GM12878 (cell line): Measurements from ENCODE around the gene FUT8. TPM values are rescaled to one million over a fixed set of nuclear protein-coding genes. Genes with fewer than 3 reads are reported as not detected.

Source experiments
- ATAC-seq: fragments of 200-7000 bp; cut with Tn5 transposase; 3 replicates; pipeline ENCODE4 v1.9.1; 2020; ENCODE audit warnings: mild to moderate bottlenecking, moderate library complexity
- BruUV-seq: library from RNA; stranded (reverse); fragments of 400-500 nt; replicated peaks from 2 replicates; lab custom pipeline; 2021; lab: Mats Ljungman, UMichigan
- CTCF ChIA-PET: fragments of 300-600 bp; sonication (Branson Sonifier 250); formaldehyde crosslinking; extraction: SDS; loops from one replicate; lab custom pipeline; 2021; ENCODE audit warnings: inconsistent platforms; lab: Yijun Ruan, JAX
- POLR2A ChIA-PET: fragments of 350-600 bp; formaldehyde crosslinking; extraction: SDS; loops from one replicate; lab custom pipeline; 2021; ENCODE audit warnings: inconsistent platforms; lab: Charles Lee
- RAD21 ChIA-PET: fragments of 300-600 bp; sonication (Branson Sonifier 250); formaldehyde crosslinking; loops from one replicate; lab custom pipeline; 2023; ENCODE audit warnings: antibody characterized with exemption; ENCODE audit not compliant: unreplicated experiment; lab: Charles Lee
- SMC1A ChIA-PET: fragments of 300-600 bp; sonication (Branson Sonifier 250); formaldehyde crosslinking; loops from one replicate; lab custom pipeline; 2023; ENCODE audit not compliant: unreplicated experiment, uncharacterized antibody; lab: Charles Lee
- DNase-seq: peaks from one replicate; pipeline ENCODE4 v3.0.0-alpha.2; 2011; ENCODE audit warnings: low read depth, low spot score
- FAIRE-seq: peaks from 3 replicates; lab custom pipeline; 2011; peaks lifted over from hg19 to GRCh38; lab: Jason Lieb, UNC
- H2AFZ ChIP-seq: 2 replicates; pipeline ENCODE4 v1.6.0; 2011; ENCODE audit warnings: low read depth, low read length, control low read depth; ENCODE audit not compliant: control insufficient read depth
- H3K27ac ChIP-seq: 2 replicates; pipeline ENCODE4 v1.5.1; 2011; ENCODE audit warnings: control low read depth; ENCODE audit not compliant: control insufficient read depth, insufficient read depth
- H3K27me3 ChIP-seq, 2 experiments: replicated peaks in 1 of 2; 2 replicates each; pipeline versions ENCODE4 v1.6.0 to v1.6.1; 2011; ENCODE audit warnings: low read length in 1 of 2; ENCODE audit not compliant: control insufficient read depth in 2 of 2, insufficient read depth in 2 of 2
- H3K36me3 ChIP-seq, 2 experiments: 2 replicates each; pipeline ENCODE4 v1.5.1; 2011; ENCODE audit warnings: low read length in 1 of 2; ENCODE audit not compliant: control insufficient read depth in 2 of 2, insufficient read depth in 2 of 2
- H3K4me1 ChIP-seq: 2 replicates; pipeline ENCODE4 v1.6.1; 2011; ENCODE audit warnings: mild to moderate bottlenecking, low read length, moderate library complexity, mixed read lengths; ENCODE audit not compliant: control insufficient read depth, insufficient read depth
- H3K4me2 ChIP-seq: 2 replicates; pipeline ENCODE4 v1.6.0; 2011; ENCODE audit warnings: control low read depth; ENCODE audit not compliant: control insufficient read depth, insufficient read depth
- H3K4me3 ChIP-seq: fragments of 200-600 bp; sonication (generic); 2 replicates; pipeline ENCODE4 v1.5.1; 2016
- H3K79me2 ChIP-seq: 2 replicates; pipeline ENCODE4 v1.6.0; 2011; ENCODE audit warnings: low read length; ENCODE audit not compliant: control insufficient read depth, insufficient read depth
- H3K9ac ChIP-seq: 2 replicates; pipeline ENCODE4 v1.8.0; 2011; ENCODE audit warnings: low read length, control low read depth, mixed read lengths; ENCODE audit not compliant: control insufficient read depth, insufficient read depth
- H3K9me3 ChIP-seq: replicated peaks from 3 replicates; pipeline ENCODE4 v1.5.1; 2011; ENCODE audit warnings: mild to moderate bottlenecking, low read length; ENCODE audit not compliant: control insufficient read depth, insufficient read depth
- H4K20me1 ChIP-seq: 2 replicates; pipeline ENCODE4 v1.6.0; 2011; ENCODE audit not compliant: control insufficient read depth, insufficient read depth
- ASH2L ChIP-seq: fragments of 300-600, 200-600 bp; sonication (generic); IDR thresholded peaks from 2 replicates; pipeline ENCODE4 v1.6.1; 2017; ENCODE audit warnings: low read depth, mild to moderate bottlenecking, borderline replicate concordance
- BMI1 ChIP-seq: fragments of 450-650 bp; IDR thresholded peaks from 2 replicates; pipeline ENCODE4 v1.6.1; 2016; ENCODE audit warnings: mild to moderate bottlenecking, moderate library complexity, borderline replicate concordance
- CEBPB ChIP-seq, 2 experiments: fragments of 150-350 bp in 1 of 2; IDR thresholded peaks; 2 replicates each; pipeline ENCODE4 v1.6.1; 2012 to 2014; ENCODE audit warnings: low read depth in 2 of 2, low read length in 2 of 2, borderline replicate concordance in 1 of 2, inconsistent platforms in 1 of 2
- CUX1 ChIP-seq: IDR thresholded peaks from 2 replicates; pipeline ENCODE4 v1.6.1; 2012; ENCODE audit warnings: improper control_type of control experiment, low read depth, low read length; ENCODE audit not compliant: insufficient replicate concordance
- RBBP5 ChIP-seq: fragments of 200-600 bp; sonication (generic); conservative IDR thresholded peaks from 2 replicates; pipeline ENCODE4 v1.6.1; 2016
- SKIL ChIP-seq: fragments of 450-650 bp; IDR thresholded peaks from 2 replicates; pipeline ENCODE4 v1.6.1; 2017; ENCODE audit warnings: mild to moderate bottlenecking, low read depth, inconsistent platforms; ENCODE audit not compliant: poor library complexity, severe bottlenecking
- SUZ12 ChIP-seq: fragments of 200-600 bp; sonication (generic); IDR thresholded peaks from one replicate; pipeline ENCODE4 v1.6.1; 2018; ENCODE audit warnings: antibody characterized with exemption, mild to moderate bottlenecking; ENCODE audit not compliant: unreplicated experiment
- USF1 ChIP-seq: IDR thresholded peaks from 2 replicates; pipeline ENCODE4 v1.6.1; 2011; ENCODE audit warnings: borderline replicate concordance, low read depth, mild to moderate bottlenecking, moderate library complexity, mixed read lengths, low read length; ENCODE audit not compliant: insufficient read depth; ENCODE audit errors: extremely low read length
- WGBS: methylation state at CpG from one replicate; pipeline ENCODE4 v1.1.6; 2016; ENCODE audit warnings: low lambda C conversion rate; ENCODE audit not compliant: insufficient replicate concordance, insufficient coverage; ENCODE audit errors: missing lambda C conversion rate; 5-methylcytosine and 5-hydroxymethylcytosine counted together
- in situ Hi-C: fragments of 300-500 bp; cut with MboI; formaldehyde crosslinking; loops from 9 replicates; pipeline ENCODE4 v1.14.3; 2018; ENCODE audit warnings: mixed read lengths
- intact Hi-C: fragments of 100-400 bp; cut with micrococcal nuclease; formaldehyde crosslinking; loops from one replicate; pipeline ENCODE4 v1.14.2; 2022; ENCODE audit not compliant: unreplicated experiment
- polyA plus RNA-seq, 11 experiments: library from polyadenylated mRNA; depleted of rRNA in 4 of 11; unstranded in 6 of 11; stranded (reverse) in 5 of 11; fragments of >200 nt; fragmentation: Nextera tagmentation in 4 of 11; fragmentation: Illumina TruSeq in 1 of 11; extraction: Ambion mirVana in 4 of 11; extraction: Trizol in 1 of 11; gene quantifications; 1 replicate in 1 of 11; 2 replicates in 10 of 11; pipeline versions ENCODE4 v1.2.1 to v1.2.3, GENCODE V29; 2011 to 2016; ENCODE audit warnings: inconsistent platforms in 2 of 11, missing spikeins in 2 of 11, low read depth in 1 of 11
- total RNA-seq, 4 experiments: library from RNA; depleted of rRNA in 3 of 4; stranded (reverse); fragments of >200 nt in 3 of 4; fragmentation: Illumina TruSeq in 1 of 4; extraction: Trizol in 1 of 4; gene quantifications; 2 replicates each; pipeline versions ENCODE4 v1.2.1 to v1.2.3, GENCODE V29; 2013 to 2021
- TF ChIP-seq, protein P1 (sequence below): fragments of 150-350 bp; IDR thresholded peaks from 2 replicates; pipeline ENCODE4 v1.6.1; 2016; ENCODE audit warnings: low read depth, low read length

FUT8 gene
- total and polyA plus RNA-seq, 10 of the 15 experiments (the other 5 are each of a cell fraction or from before 2014, with no cell fraction given), result 21.3 to 106 (median 66.3) TPM

DNA sequence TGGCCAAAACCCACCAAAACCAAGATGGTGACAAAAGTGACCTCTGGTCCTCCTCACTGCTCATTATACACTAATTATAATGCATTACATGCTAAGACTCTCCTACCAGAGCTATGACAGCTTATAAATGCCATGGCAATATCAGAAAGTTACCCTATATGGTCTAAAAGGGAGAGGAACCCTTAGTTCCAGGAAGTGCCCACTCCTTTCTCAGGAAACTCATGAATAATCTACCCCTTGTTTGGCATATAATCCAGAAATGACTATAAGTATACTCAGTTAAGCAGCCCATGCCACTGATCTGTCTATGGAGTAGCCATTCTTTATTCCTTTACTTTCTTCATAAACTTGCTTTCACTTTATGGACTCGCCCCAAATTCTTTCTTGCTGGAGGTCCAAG lies 43.0 kb upstream of the FUT8 start:
- POLR2A ChIA-PET, result no interaction called here
- in situ Hi-C loops (no loop called here), intact Hi-C loops (no loop called here)
- DNase-seq (no peak), FAIRE-seq (no peak), ATAC-seq (no peak)
- WGBS, result 61% methylated on average over 1 of the region's 1 CpG
- Histone ChIP-seq H4K20me1 (no peaks in the 10 kb centered on the region), H3K27me3 (no peaks in the 10 kb centered on the region), H3K79me2 (no peaks in the 10 kb centered on the region), H3K9ac (no peak overlapping the region), H2AFZ (no peak overlapping the region), H3K36me3 (no peaks in the 10 kb centered on the region), H3K4me3 (no peak overlapping the region), H3K4me2 (no peak overlapping the region), H3K9me3 (no peaks in the 10 kb centered on the region), H3K27ac (no peak overlapping the region), H3K4me1 (peaks cover 18% of the 10 kb centered on the region)
- no TSS peak for BruUV-seq
- SMC1A ChIA-PET, result interaction anchor here (0.6 kb wide), 1 partner anchor 46 kb away, joined by 3 read pairs; no protein-coding TSS in a partner anchor
- RAD21 ChIA-PET, result no interaction called here
- CTCF ChIA-PET, result no interaction called here
- TF ChIP-seq USF1, result no peak
- no peak for TF ChIP-seq SKIL
- TF ChIP-seq ASH2L, result no peak
- no peak for TF ChIP-seq CEBPB (IDR thresholded peaks at IDR 0.05; ENCODE audit: borderline replicate concordance in 1 of 2, low read depth in 2 of 2, low read length in 2 of 2)
- no peak for TF ChIP-seq CUX1
- TF ChIP-seq, protein P1, sequence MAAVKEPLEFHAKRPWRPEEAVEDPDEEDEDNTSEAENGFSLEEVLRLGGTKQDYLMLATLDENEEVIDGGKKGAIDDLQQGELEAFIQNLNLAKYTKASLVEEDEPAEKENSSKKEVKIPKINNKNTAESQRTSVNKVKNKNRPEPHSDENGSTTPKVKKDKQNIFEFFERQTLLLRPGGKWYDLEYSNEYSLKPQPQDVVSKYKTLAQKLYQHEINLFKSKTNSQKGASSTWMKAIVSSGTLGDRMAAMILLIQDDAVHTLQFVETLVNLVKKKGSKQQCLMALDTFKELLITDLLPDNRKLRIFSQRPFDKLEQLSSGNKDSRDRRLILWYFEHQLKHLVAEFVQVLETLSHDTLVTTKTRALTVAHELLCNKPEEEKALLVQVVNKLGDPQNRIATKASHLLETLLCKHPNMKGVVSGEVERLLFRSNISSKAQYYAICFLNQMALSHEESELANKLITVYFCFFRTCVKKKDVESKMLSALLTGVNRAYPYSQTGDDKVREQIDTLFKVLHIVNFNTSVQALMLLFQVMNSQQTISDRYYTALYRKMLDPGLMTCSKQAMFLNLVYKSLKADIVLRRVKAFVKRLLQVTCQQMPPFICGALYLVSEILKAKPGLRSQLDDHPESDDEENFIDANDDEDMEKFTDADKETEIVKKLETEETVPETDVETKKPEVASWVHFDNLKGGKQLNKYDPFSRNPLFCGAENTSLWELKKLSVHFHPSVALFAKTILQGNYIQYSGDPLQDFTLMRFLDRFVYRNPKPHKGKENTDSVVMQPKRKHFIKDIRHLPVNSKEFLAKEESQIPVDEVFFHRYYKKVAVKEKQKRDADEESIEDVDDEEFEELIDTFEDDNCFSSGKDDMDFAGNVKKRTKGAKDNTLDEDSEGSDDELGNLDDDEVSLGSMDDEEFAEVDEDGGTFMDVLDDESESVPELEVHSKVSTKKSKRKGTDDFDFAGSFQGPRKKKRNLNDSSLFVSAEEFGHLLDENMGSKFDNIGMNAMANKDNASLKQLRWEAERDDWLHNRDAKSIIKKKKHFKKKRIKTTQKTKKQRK, result no peak
- no peak for TF ChIP-seq SUZ12
- TF ChIP-seq BMI1, result no peak
- TF ChIP-seq RBBP5, result no peak
